GM12891 (cell line): ENCODE results near the gene KDM4D.
"Not testable (repeated sequence)": the region's sequence is repeated elsewhere in the genome, so short reads cannot be mapped to it uniquely, and the experiment has no call there.

Experiments used
- DNase-seq: peaks from one replicate; pipeline ENCODE4 v3.0.0; 2011; ENCODE audit warnings: low spot score; ENCODE audit not compliant: insufficient read length
- FAIRE-seq: peaks from 2 replicates; lab custom pipeline; 2011; peaks lifted over from hg19 to GRCh38; lab: Jason Lieb, UNC
- PAX5 ChIP-seq: IDR thresholded peaks from 2 replicates; pipeline ENCODE4 v1.6.1; 2011; ENCODE audit warnings: low read length, moderate library complexity, mild to moderate bottlenecking; ENCODE audit not compliant: insufficient read depth, severe bottlenecking
- POLR2A ChIP-seq: IDR thresholded peaks from 2 replicates; pipeline ENCODE4 v1.6.1; 2011; ENCODE audit warnings: low read depth, low read length, control low read depth
- POLR2AphosphoS5 ChIP-seq: IDR thresholded peaks from 2 replicates; pipeline ENCODE4 v1.6.1; 2011; ENCODE audit warnings: low read depth, low read length, control low read depth
- POU2F2 ChIP-seq: IDR thresholded peaks from 2 replicates; pipeline ENCODE4 v1.6.1; 2011; ENCODE audit warnings: low read depth, mild to moderate bottlenecking, control low read depth, low read length, moderate library complexity
- SPI1 ChIP-seq: IDR thresholded peaks from 2 replicates; pipeline ENCODE4 v1.6.1; 2011; ENCODE audit warnings: low read depth, low read length, control low read depth
- TAF1 ChIP-seq: IDR thresholded peaks from 2 replicates; pipeline ENCODE4 v1.6.1; 2011; ENCODE audit warnings: low read depth, low read length, control low read depth

Gene KDM4D

GRCh38 chr11:95028357-95028756 is 54.8 kb downstream of the KDM4D start:
- DNase-seq (no peak), FAIRE-seq (no peak)
- TF ChIP-seq SPI1 (no peak), POLR2A (no peak), POU2F2 (no peak), TAF1 (no peak), POLR2AphosphoS5 (no peak), PAX5 (no peak)

GRCh38 chr11:95033051-95033450 is 59.5 kb downstream of the KDM4D start:
- TF ChIP-seq TAF1 (no peak), POU2F2 (no peak), SPI1 (no peak)
- FAIRE-seq (no peak), DNase-seq (no peak)

GRCh38 chr11:95035316-95035715 is 61.8 kb downstream of the KDM4D start:
- TF ChIP-seq SPI1, result no peak
- no peak for TF ChIP-seq TAF1
- TF ChIP-seq PAX5, result no peak
- TF ChIP-seq POLR2A, result no peak
- TF ChIP-seq POLR2AphosphoS5, result no peak
- no peak for TF ChIP-seq POU2F2
- DNase-seq, result no peak
- FAIRE-seq, result no peak

GRCh38 chr11:95037356-95038035 is 64.0 kb downstream of the KDM4D start:
- FAIRE-seq, DNase-seq: not testable (repeated sequence)

- DNase-seq (no peak), FAIRE-seq (no peak)
- TF ChIP-seq POLR2A, result no peak
- TF ChIP-seq SPI1, result no peak
- TF ChIP-seq POLR2AphosphoS5, result no peak
- TF ChIP-seq POU2F2, result no peak
- no peak for TF ChIP-seq TAF1
- TF ChIP-seq PAX5, result no peak
Observed at GRCh38 chr11:95042239-95042638, 68.7 kb downstream of the KDM4D start.

GRCh38 chr11:95042906-95043305 is 69.4 kb downstream of the KDM4D start:
- FAIRE-seq (no peak), DNase-seq (no peak)
- no peak for TF ChIP-seq PAX5
- TF ChIP-seq POLR2A, result no peak
- TF ChIP-seq TAF1, result no peak
- no peak for TF ChIP-seq SPI1
- no peak for TF ChIP-seq POU2F2
- TF ChIP-seq POLR2AphosphoS5, result no peak

- TF ChIP-seq PAX5 (no peak), POU2F2 (no peak), TAF1 (no peak), SPI1 (no peak), POLR2A (no peak), POLR2AphosphoS5 (no peak)
- no peak for DNase-seq
- FAIRE-seq, result no peak
Observed at GRCh38 chr11:95044010-95044409, 70.5 kb downstream of the KDM4D start.

GRCh38 chr11:95045812-95046211 is 72.3 kb downstream of the KDM4D start:
- TF ChIP-seq SPI1, result no peak
- no peak for TF ChIP-seq TAF1
- no peak for TF ChIP-seq PAX5
- no peak for TF ChIP-seq POLR2AphosphoS5
- no peak for TF ChIP-seq POU2F2
- no peak for TF ChIP-seq POLR2A
- FAIRE-seq, result no peak
- no peak for DNase-seq
